ENCODE data around the gene PLLP.

PLLP gene

DNA sequence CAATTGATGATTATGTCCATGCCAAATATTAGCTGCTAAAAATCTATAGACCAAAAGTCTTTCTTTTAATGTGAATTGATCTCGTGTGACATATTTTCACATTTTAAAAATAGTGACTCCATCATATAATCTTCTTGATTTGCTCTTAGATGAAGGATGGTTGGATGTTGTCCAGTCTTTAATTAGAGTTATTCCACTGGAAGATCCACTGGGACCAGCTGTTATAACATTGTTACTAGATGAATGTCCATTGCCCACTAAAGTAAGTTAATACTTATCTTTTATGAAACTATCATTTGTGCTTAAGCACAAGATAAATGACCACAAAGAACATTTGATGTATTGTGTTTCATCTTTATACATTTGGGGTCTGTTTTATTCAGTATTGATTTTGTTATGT, 75.5 kb downstream of the PLLP start:
- DNase-seq (ENCODE audit: extremely low read depth, low read depth): no peak
- TF ChIP-seq, protein P1, sequence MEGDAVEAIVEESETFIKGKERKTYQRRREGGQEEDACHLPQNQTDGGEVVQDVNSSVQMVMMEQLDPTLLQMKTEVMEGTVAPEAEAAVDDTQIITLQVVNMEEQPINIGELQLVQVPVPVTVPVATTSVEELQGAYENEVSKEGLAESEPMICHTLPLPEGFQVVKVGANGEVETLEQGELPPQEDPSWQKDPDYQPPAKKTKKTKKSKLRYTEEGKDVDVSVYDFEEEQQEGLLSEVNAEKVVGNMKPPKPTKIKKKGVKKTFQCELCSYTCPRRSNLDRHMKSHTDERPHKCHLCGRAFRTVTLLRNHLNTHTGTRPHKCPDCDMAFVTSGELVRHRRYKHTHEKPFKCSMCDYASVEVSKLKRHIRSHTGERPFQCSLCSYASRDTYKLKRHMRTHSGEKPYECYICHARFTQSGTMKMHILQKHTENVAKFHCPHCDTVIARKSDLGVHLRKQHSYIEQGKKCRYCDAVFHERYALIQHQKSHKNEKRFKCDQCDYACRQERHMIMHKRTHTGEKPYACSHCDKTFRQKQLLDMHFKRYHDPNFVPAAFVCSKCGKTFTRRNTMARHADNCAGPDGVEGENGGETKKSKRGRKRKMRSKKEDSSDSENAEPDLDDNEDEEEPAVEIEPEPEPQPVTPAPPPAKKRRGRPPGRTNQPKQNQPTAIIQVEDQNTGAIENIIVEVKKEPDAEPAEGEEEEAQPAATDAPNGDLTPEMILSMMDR (IDR thresholded peaks at IDR 0.05; ENCODE audit: low read depth, low read length): no peak

All from AG09319 (cell line).